NCI-H2196 treated with DMSO at 0.1 percent for 48 hours (cell line): Measurements from ENCODE around the gene HIF1A.
"Not testable (repeated sequence)": the region's sequence is repeated elsewhere in the genome, so short reads cannot be mapped to it uniquely, and the experiment has no call there.

Experiments
- DNase-seq: peaks from one replicate; lab custom pipeline; 2025; ENCODE audit not compliant: unreplicated experiment; lab: John Stamatoyannopoulos, UW

HIF1A gene

DNA sequence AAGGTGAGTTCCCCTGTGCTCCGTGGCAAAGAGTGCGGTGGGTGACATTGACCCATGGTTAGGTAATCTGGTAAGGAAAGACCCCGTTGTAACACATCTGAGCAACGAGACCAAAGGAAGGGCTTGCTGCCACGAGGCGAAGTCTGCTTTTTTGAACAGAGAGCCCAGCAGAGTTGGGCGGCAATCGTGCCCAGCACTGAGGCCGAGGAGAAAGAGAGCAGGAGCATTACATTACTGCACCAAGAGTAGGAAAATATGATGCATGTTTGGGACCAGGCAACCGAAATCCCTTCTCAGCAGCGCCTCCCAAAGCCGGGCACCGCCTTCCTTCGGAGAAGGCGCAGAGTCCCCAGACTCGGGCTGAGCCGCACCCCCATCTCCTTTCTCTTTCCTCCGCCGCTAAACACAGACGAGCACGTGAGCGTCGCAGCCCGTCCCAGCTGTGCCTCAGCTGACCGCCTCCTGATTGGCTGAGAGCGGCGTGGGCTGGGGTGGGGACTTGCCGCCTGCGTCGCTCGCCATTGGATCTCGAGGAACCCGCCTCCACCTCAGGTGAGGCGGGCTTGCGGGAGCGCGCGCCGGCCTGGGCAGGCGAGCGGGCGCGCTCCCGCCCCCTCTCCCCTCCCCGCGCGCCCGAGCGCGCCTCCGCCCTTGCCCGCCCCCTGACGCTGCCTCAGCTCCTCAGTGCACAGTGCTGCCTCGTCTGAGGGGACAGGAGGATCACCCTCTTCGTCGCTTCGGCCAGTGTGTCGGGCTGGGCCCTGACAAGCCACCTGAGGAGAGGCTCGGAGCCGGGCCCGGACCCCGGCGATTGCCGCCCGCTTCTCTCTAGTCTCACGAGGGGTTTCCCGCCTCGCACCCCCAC, at the start of gene HIF1A:
HIF1A (plus strand) TSS at position 684 of the 865 bp plus-strand sequence. CDS start 292 bp downstream, outside the sequence.
- DNase-seq: peak; percentile 97

DNA sequence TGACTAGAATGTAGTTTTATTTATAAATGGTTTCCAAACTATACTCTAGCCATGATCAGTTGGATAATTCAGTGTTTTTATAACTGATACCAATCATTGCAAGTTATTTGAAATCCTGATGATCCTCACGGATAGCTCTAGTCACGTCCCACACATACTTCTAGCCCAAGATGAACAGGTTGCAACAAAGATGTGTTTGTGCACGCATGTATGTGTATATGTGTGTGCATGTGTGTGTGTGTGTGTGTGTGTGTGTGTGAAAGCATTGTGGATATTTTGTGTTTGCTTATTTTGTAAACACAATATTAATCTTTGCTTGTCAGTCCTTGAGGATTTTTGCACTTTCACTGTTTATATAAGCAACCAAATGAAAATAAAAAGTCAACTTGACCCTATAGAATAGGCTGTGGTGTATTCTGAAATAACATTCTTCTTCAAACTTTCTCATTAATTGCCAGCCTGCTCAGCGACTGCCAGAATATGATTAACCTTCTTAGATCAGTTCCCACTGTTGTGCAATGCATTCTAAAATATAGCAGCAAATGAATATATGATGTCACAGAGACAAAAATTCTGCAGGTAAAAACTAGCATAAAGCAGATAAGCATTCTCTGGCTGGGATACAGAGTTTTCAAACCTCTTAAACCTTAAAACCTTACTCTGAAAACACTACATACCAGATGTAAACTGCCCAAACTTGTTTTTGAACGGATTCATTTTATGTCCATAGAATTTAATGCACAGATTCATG, 48.8 kb upstream of the HIF1A start:
- no peak for DNase-seq

DNA sequence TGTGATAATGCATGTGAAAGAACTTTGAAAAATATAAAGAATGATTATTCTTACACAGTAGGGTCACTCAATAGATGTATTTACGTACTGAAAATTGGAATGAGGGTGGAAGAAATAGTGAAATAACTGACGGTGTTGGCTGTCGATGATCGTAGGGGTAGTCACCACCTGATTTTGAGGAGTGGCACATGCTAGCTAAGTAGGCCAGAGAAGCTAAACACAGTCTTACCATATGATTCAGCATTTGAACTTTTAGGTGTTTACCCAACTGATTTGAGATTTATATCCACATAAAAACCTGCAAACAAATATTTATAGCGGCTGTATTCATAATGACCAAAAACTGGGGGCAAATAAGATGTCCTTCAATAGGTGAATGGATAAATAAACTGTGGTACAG, 47.6 kb upstream of the HIF1A start:
- no peak for DNase-seq

DNA sequence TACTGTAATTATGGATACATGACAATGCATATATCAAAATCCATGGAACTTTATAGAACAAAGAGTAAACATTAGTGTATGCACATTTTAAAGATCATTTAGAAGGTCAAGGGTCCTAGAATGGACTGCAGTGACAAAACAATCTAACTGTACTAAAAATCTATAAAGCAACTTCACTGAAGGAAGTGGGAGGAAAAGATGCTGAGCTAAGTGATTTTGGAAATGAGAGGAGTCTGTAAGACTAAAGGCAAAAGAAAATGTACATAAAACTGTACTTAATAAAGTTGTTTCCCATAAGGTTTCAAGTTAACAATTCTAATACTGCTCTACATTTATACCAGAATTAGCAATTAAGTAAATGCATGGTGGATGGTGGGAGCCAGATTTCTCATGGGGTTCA, 46.9 kb upstream of the HIF1A start:
- DNase-seq: no peak

DNA sequence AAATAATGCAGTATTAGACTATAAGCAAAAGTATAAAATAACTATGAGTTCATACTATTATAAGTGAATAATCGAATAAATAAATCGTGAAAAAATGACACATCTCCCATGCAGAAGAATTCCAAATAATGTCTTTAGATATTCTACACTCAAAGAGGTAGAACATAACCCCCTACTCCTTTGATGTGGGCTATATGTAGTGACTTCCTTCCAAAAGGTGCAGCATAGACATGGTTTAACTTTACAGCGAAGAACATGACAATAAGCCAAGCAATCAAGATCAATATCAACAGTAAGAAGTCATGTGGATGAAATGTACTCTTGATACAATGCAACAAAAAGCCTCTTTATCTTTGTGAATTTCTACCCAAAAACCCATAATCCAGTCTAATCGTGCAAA, 46.0 kb upstream of the HIF1A start:
- DNase-seq: no peak

DNA sequence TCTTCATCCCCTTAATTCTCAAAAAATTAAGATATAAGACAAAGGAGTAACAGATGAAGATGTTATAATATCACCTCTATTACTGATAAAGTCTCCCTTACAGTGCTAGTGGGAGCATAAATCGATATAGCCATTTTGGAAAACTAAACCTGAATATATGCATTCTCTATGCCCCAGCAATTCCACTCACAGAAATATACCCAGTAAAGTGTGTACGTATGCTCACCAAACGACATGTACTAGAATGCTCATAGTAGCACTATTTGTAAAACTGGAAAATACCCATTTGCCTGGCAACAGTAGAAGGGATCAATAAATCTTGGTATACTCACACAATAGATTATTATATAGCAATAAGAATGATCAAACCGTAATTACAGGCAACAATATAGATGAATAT, 44.0 kb upstream of the HIF1A start:
- DNase-seq: no peak

DNA sequence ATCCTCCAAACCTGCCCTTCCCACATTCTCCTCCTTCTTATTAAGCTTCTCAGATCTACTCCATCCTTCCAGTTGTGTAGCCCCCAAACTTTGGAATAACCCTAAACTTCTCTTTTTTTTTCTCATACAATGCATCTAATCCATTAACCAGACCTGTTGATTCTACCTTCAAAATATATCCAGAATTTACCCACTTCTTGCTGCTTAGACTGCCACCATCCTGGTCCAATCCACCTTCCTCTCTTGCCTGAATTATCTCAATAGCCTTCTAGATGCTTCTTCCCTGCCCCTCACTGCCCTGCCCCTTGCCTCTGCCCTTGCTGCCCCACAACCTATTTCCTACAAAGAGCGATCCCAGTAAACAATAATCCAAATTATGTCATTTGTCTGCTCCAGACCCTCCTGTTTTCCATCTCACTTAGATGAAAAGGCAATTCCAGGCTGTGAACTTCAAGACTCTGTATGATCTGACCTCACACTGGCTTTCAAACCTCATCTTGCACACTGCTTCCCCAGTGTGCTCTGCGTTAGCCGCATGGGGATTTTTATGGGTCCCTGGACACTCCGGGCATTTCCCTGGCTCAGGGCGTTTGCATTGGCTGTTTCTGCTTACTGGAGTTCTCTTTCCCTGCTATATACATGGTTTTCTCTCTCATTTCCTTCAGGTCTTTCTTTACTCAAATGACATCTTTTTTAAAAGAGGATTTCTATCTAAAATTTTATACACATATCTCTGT, 42.6 kb upstream of the HIF1A start:
- DNase-seq: no peak

DNA sequence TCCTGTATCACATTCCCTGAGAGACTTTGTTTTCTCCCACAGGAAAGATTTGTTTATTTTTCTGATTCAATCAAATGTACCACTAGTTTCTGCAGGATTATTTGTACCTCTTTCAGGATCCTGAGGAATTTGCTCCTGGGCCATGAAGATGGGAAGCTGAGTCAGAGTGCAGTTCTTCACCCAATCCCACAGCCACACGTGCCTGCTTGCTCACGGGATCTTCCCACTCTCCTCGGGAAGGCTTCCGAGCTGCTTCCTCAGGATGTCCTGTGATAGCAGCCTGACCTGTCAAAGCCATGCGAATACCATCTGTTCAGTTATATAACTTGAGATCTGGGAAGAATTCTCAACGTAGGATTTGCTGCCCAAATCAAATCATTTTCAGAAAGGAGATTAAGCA, 41.8 kb upstream of the HIF1A start:
- no peak for DNase-seq

DNA sequence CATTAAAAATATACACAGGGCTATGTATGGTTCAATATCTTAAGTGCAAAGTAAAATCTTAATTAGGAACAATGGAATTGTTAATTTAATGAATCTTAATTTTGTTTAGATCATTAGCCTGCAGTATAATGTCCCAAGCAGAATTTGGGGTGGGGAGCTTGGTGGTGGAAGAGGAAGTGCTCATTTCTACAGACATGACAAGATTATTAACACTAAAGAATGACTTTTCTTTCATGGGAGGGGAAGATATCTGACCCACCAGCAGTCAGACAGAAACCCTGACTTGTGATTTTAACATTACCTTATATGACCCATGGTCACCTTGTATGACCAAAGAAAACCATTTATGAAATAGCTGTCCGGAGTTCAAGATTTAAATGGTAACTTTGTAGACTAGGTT, 41.3 kb upstream of the HIF1A start:
- no peak for DNase-seq

DNA sequence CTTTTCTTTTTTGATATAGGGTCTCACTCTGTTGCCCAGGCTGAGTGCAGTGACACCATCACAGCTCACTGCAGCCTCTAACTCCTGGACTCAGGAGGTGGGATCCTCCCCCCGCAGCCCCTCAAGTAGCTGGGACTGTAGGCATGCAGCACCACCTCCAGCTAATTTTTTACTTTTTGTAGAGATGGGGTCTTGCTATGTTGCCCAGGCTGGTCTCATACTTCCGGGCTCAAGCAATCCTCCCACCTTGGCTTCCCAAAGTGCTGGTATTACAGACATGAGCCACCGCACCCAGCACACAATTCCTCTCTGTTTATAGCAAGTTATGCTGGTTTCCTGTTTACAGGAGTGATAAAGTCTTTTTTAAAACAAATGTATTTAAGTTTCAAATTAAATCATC, 39.5 kb upstream of the HIF1A start:
- DNase-seq: no peak

DNA sequence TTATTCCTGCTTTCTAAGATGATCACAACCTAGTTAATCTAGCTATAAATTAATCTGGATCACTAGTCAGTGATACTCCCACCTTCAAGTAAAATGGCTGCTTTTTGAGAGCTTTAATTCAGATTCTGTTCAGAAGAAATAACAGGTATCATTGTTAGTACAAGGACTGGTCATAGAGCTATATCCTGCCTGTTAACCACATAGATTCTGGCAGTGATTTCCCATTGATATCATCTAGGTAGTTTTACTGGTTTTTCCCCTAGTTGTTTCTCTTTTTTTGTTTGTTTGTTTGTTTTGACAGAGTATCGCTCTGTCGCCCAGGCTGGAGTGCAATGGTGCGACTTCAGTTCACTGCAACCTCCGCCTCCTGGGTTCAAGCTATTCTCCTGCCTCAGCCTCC, 39.0 kb upstream of the HIF1A start:
- DNase-seq: no peak

DNA sequence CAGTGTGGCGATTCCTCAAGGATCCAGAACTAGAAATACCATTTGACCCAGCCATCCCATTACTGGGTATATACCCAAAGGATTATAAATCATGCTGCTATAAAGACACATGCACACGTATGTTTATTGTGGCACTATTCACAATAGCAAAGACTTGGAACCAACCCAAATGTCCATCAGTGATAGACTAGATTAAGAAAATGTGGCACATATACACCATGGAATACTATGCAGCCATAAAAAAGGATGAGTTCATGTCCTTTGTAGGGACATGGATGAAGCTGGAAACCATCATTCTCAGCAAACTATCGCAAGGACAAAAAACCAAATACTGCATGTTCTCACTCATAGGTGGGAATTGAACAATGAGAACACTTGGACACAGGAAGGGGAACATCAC, 37.2 kb upstream of the HIF1A start:
- not testable (repeated sequence) for DNase-seq

DNA sequence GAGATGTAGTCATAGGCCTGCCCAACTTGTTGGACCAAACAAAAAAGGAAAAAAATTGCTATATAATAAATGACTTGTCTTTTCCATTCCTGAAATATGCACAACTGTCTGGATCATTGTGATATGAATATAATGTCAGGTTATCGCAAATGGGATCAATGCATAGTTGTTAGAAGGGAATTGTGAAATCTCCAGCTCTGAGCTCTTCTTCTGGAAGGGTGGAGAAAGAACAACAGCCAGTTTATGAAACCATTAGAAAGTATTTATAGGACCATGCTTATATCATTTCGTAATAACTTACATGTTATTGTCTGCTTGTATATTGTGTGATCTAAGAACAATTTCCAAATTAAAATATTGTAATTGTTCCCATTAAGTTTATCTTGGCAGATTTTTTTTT, 35.7 kb upstream of the HIF1A start:
- no peak for DNase-seq

DNA sequence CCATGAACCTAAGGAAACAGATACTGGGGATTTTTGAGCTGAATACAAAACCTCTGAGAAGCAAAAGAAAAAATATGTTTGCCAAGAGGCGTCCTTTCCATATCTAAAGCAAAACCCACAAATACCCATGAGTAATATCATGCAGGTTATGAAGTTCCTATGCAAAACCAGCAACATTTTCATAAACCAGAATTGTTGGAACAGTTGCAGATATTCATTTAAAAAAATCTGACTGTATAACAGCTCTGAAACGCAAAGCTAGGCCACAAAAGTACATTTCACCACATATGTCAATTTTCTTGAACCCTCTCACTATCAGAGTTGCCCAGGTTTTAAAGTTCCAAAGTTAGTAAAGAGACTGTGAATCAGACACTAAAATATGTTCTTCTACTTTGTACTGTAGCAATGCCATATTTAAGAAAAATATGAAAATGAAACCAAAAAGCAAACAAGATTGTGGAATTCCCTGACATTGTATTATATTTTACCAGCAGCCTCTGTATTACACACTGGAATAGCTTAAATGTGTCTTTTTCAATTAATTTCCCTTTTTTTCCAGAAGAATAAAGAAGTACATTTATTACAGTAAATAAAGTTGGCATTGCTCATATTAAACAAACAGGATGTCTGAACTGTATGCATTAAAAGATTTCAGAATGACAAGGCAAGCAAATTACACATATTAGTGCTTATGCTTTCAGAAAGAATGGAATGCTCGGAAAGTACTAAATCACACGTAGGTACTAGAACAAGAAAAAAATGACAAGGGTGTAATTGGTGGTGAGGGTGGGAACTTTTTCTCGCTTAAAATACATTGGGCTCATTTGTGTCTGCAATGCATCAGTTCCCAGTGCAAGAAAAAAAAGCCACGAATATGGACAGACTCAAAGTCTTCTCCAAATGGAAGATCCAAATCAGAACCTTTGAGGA, 33.6 kb upstream of the HIF1A start:
- no peak for DNase-seq

DNA sequence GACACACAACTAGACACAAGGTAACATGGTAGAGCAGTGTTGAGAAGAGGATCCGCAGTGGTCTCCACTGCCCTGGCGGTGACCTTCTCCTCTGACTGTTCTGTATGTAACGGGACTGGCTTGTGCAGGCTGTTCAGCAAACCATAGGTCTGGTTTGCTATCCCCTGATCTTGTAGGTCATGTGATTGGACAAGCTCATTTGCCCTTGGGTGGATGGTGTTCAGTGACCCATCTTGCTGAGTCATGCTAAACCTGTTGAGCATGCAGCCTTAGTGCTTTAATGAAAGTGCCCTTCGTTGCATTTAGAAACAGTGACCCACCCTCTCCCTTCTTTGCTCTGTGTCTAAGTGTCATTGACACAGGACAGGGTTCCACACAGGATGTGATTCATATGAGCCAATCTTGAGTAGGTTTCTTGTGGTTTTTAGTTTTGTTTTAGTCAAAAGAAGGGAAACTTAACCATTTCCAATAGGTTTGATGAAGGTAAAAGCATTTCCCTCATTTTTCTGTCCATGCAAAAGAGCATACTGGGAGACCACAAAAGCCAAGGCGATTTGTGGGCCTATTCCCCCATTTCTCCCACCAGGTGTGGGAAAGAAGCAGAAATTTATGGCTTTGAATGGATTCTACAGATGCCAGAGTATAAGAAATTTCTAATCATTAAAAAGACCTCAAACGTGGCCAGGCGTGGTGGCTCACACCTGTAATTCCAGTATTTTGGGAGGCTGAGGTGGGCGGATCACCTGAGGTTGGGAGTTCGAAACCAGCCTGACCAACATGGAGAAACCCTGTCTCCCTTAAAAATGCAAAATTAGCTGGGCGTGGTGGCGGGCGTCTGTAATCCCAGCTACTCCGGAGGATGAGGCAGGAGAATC, 32.6 kb upstream of the HIF1A start:
- DNase-seq: no peak

DNA sequence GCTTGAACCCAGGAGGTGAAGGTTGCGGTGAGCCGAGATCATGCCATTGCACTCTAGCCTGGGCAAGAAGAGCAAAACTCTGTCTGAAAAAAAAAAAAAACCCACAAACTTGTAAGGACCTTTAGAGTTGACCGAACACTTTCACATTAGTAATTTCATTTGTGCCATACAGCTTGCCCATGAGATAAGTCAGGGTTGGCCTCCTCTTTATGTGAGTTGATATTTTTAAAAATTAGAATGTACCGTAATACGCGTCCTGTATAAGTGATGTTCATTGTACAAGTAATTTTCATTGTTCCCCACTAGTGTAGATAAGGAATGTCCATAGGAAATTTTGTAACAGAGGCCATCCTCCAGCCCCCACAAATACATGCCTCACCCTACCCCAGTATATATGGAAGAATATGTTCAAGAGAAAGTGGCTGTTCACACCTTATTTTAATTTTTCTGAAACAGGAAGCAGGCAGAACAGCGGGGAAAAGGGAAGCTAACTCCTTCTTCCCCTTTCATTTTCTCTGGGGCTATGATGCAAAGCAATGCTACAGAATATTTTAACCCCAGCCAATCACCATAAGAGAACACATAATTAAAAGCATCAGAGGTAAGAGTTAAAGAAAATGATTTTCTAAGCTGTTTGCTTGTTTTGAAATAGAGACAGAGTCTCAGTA, 31.9 kb upstream of the HIF1A start:
- no peak for DNase-seq

DNA sequence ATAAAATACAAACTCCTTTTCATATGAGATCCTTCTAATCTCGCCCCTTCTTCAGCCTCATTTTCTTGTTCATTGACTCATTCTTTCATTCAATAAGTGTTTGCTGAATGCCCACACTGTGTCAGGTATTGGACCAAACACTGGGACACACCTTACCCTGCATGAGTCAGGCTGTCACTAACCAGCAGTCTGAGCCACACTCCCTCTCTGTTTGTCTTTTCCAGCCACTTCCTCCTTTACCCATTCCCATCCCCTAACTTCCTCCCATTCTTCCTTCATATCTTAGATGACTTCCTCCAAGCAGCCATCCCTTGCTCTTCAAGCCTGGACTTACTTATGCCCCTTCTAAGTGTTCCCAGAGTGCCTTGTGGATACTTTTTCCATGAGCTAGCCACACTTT, 27.0 kb upstream of the HIF1A start:
- no peak for DNase-seq

DNA sequence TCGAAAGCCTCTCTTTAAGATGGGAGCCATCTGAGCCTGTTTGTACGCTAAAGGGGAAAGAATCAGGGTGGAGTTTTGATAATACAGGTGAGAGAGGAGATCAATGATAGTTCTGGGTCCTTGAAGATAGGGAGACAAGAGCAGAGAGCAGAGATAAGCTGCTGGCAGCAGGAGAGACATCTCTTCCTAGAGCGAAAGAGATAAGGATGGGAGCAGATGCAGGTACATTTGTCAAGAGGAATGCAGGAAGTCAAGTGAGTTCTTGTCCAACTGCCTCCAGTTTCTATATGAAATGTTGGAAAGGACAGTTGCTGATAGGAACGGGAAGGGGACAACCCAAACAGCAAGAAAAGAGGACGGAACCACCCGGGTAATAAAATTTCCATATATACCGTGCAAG, 24.7 kb upstream of the HIF1A start:
- DNase-seq: no peak

DNA sequence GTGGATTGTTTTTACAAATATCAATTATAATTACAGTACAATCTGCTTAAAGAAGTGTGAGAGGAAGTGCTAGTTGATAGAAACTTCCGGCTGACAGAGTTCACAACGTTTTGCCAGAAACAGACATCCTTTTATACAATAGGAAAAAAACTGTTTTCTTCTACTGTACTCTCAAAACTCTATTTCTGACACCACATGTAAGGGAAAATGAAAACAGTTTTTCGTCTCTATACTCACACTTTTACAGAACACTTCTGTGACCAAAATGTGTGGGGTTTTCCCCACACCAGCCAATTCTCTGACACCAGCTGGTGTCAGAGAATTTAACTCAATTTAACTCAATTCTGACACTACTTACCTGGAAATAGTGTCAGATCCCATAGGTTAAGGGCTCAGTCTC, 24.2 kb upstream of the HIF1A start:
- no peak for DNase-seq
